NCI-H2081 (cell line): Measurements from ENCODE around the gene MAPK14.
"Not testable (repeated sequence)": the region's sequence is repeated elsewhere in the genome, so short reads cannot be mapped to it uniquely, and the experiment has no call there.

Source experiments
- DNase-seq, 2 experiments: peaks; one replicate each; lab custom pipeline; 2025; lab: John Stamatoyannopoulos, UW

MAPK14 gene

GRCh38 chr6:36122495-36123269, 95.1 kb downstream of the MAPK14 start:
- DNase-seq, result no peak

DNA sequence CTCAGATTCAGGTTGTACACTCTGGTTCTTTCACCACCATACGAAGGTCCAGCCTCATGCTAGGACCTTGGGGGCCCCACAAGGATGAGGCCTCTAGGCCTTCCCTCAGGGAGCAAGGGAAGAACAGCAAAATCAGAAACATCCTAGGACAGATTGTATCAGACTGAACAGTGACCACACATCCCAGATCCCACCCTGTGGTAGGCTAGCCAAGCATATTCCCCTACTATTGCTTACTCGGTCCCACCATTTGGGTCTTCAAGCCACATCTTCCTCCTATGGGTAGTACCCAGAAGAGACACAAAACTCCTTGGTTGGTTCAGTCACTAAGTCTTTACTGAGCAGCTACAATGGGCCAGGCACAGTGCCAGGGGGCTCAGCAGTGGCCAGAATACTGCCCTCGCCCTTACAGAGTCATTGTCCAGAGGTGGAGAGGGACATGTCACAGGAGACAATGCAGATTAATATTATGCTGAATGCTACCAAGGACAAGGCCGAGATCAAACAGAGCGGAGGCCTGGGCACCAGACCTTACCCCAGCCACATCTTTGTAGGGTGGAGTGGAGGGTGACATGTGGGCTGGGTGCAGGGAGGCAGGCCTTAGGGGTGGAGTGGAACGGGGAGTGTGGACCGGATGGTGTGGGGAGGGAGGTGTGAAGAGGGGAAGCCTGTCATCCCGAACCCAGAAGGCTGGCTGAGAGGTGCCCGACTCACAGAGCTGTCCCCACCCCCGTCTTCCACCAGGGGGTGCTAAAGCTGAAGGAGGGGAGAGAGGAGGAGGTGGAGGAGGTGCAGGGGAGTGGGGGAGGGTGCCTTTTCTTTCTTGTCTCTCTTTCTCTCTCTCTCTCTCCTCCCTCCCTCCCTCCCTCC, 95.9 kb downstream of the MAPK14 start:
- DNase-seq, result peak; percentile 67 to 69

GRCh38 chr6:36124346-36124745, 96.7 kb downstream of the MAPK14 start:
- not testable (repeated sequence) for DNase-seq

DNA sequence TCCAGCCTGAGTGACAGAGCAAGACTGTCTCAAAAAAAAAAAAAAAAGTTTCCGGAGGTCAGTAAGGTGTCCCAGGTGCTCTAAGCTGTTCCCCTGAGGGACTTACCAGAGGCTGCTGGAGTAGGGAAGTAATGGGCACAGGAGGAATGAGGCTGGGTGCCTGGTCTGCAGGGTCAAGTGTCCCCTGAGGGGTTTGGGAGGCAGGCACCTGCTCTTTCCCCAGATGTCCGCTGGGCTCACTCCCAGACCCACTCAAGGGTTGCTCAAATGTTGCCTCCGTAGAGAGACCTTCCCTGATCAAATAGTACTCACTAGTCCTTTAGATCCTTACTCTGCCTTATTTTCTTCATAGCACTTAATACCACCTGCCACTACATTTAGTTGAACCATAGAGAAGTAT, 97.3 kb downstream of the MAPK14 start:
- no peak for DNase-seq

GRCh38 chr6:36125575-36125974, 98.0 kb downstream of the MAPK14 start:
- no peak for DNase-seq

DNA sequence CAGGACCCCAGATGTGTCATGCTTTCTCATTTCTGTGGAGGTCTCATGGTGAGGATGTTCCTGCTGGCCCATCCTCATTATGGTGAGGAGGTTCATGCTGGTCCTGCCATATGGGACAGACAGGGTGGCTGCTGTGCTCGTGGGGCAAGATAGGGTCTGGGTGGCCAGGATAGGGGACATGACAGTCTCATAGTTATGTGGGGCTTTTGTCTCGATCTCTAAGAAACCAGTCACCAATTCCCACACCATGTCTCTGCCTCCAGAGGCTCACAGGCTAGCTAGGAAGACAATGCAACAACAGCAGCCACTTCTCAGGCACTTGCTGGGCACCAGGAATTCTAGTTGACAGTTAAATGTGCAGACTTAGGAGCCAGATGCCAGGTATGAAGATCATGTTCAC, 98.5 kb downstream of the MAPK14 start:
- DNase-seq, result no peak

DNA sequence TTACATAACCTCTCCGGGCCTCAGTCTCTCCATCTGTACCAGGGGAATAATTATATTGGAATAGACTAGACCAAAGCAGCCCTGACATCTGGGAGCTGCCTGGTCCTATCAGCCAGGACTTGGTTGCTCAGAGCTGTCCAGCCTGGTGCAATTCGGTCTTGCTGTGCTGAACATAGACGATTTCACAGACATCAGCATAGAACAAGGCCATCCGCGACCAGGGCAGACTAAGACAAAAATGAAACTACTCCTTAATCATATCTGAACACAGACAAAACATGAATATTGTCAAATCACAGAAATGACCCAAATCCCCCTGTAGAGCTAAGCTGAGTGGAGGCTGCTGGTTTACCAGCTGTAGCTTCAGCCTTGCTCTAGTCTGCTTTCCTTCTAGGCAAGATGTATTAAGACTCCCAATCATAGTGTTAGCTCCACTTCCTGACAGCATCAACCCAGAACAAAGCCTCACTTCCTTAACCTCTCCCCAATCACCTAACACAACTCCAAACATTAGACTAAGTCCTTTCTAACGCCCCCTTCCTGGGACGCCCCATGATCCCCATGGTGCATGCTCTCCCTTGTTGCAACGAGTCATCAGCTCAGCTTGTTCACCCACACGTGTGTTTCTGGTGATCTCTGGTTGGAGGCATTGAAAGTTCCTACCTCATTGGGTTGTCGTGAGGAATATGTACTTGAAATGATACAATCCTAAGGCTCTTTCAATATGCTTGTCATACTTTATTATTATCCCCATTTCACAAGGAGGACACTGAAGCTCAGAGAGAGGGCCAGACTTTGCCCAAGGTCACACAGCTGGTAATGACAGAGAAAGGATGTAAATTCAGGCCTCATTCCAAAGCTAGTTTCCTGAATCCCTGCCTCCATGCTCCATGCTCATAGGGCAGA, 99.2 kb downstream of the MAPK14 start:
- DNase-seq, result no peak

DNA sequence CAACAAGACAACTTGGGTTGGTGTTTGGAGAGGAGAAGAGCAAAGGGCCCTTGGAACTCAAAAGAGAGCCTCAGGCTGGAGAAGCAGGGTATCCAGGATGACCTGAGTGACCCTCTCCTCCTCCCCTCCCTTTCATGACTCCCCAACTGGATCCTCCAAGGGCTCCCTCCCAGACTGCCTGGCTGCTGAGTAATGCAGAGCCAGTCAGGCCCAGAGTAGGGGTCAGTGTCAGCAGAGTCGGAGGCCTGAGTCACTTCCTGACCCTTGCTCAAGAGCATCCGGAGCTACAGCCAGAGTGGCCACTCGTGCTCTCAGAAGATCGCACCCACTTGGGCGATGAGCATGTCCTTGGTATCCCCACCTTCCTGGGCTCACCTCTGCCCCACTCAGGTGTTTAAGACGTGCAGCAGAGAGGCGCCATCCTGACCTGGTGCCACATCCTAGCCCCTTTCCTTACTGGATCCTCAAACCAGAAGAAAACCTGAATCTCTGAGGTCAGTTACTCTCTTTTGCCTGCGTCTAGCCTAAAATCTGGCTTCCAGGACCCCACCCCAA, 99.9 kb downstream of the MAPK14 start:
- DNase-seq, result no peak

DNA sequence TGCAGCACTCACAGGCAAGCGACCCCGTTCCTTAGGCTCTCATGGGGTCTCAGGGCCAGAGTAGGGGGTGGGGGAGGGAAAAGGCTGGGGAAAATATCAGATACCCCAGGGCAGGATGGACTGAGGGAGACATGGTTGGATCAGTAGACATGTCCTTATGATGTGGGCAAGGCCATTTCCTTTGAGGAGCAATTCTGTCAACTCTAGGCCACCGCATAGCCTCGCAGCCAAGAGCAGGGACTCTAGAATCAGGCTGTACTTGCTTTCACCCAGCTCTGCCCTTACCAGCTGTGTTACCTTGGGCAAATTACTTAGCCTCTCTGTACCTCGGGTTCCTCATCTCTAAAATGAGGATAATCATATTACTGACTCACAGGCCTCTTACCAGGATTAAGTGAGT, 100.5 kb downstream of the MAPK14 start:
- DNase-seq, result no peak

- DNase-seq, result no peak
Measured at GRCh38 chr6:36128793-36129192, 101.2 kb downstream of the MAPK14 start.

- DNase-seq, result not testable (repeated sequence)
Measured at GRCh38 chr6:36129334-36129733, 101.7 kb downstream of the MAPK14 start.

GRCh38 chr6:36129941-36130666, 102.5 kb downstream of the MAPK14 start, which contains the start of gene MAPK13:
Gene MAPK13, plus strand, starts transcription at chr6:36130513. Its CDS starts 70 bp downstream, at chr6:36130583.
- peak; percentile 63 to 80 for DNase-seq

- DNase-seq, result peak; percentile 41 to 85
Measured at GRCh38 chr6:36130667-36131510, 103.3 kb downstream of the MAPK14 start.

- DNase-seq, result peak; percentile 59 to 85
Measured at GRCh38 chr6:36131511-36132245, 104.1 kb downstream of the MAPK14 start.

DNA sequence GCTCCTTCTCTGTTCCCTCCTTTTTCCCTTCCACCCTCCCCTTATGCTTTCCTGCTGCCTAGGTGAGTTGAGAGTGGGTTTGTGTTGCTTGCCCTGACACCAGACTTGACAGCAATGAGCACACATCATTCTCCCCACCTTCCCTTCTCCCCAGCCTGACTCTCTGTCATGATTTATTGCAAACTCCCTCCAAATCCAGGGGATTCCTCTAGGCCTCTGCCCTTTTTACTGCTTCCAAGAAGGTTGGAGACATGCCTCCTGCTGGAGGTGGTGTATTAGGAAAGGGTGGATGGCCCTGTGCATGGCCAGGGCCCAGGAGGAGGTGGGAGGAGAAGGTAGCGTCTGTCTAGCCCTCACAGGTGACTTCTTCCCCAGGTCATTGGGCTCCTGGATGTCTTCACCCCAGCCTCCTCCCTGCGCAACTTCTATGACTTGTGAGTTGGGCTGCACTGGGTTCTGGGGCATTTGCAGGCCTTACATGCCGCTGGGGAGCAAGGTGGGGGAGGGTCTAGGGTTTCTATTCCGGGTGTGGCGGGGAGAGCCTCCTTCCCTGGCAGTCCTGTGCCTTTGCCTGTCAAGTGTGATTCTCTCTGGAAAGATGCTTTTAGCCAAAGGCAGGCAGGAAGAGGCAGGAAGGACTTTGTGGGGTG, 104.8 kb downstream of the MAPK14 start:
- DNase-seq, result peak in 1 of 2 experiments; percentile 40

DNA sequence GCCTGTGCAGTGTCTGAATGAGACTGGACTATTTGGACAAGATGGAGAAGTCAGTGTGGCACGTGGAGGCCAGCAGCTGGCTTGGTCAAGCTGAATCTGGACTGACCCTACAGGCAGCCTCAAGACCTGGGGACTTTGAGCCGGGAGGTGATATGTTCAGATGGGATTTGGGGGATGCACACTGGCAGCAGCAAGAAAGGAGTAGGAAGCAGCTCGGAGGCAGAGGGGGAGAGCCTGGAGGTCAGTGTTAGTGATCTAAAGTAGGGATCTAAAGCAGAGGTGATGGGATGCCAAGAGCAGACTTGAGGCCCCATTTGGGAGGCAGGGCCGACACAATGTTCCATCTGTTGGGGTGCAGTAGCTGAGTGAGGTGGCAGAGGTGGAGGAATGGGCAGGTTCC, 105.5 kb downstream of the MAPK14 start:
- no peak for DNase-seq

GRCh38 chr6:36133912-36134311, 106.3 kb downstream of the MAPK14 start:
- no peak for DNase-seq

DNA sequence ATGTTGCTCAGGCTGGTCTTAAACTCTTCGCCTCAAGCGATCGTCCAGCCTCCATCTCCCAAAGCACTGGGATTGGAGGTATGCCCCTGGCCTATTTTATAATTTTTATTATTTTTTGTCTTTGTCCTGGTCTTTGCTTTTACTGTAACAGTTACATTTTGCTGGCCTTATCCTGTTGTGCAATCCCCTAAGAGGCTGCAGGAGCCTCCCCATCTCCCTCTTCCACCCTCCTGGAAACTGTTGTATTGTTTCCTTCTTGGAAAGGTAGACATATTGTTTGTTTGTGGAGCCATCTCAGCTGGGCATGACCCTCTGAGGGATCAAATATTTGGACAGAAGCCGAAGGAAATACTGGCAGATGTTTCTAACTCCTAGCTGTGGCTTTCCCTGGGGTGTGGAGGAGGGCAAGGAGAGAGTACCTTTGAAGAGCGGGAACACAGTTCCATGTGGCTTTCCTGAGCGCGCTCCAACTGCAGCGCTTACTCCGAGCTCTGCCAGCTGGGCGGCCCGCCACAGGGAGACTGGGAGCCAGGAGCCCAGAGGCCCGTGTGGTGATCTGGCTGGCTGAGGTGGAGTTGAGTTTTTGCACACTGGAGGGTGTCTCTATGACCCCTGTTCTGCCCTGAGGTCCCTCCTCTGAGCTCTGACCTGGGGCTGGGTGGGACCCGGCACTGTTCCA, 107.6 kb downstream of the MAPK14 start:
- no peak for DNase-seq
